Gastroesophageal sphincter (tissue), 4 donors: ENCODE results near the gene SNRNP200. TPM values are rescaled to one million over a fixed set of nuclear protein-coding genes. Genes with fewer than 3 reads are reported as not detected.

Source experiments
- ATAC-seq: fragments of 150-250 bp; one replicate; pipeline ENCODE4 v1.9.1; 2016; ENCODE audit warnings: mild to moderate bottlenecking, moderate library complexity
- H3K27ac ChIP-seq, 4 donors: fragments of 200-600 bp; sonication (generic) in 3 of 4; 1 replicate in 3 of 4; 2 replicates in 1 of 4; pipeline ENCODE4 v1.5.1; 2016 to 2019
- H3K27me3 ChIP-seq: fragments of 200-600 bp; sonication (generic); one replicate; pipeline ENCODE4 v1.5.1; 2019
- H3K36me3 ChIP-seq, 2 donors: fragments of 200-600 bp; sonication (generic); one replicate each; pipeline ENCODE4 v1.5.1; 2019; ENCODE audit warnings: control low read depth in 1 of 2
- H3K4me1 ChIP-seq, 3 donors: fragments of 200-600 bp; sonication (generic); 1 replicate in 2 of 3; 2 replicates in 1 of 3; pipeline ENCODE4 v1.5.1; 2016 to 2019; ENCODE audit warnings: control low read depth in 2 of 3
- H3K4me3 ChIP-seq, 2 donors: fragments of 200-600 bp; sonication (generic); one replicate each; pipeline ENCODE4 v1.5.1; 2019; ENCODE audit warnings: mild to moderate bottlenecking in 1 of 2, moderate library complexity in 1 of 2
- H3K9me3 ChIP-seq, 3 donors: fragments of 200-600 bp; sonication (generic); one replicate each; pipeline ENCODE4 v1.5.1; 2017 to 2019; ENCODE audit warnings: control low read depth in 2 of 3
- EP300 ChIP-seq: sonication (generic); formaldehyde crosslinking; IDR thresholded peaks from one replicate; pipeline ENCODE4 v1.6.1; 2017; ENCODE audit warnings: antibody characterized with exemption, mild to moderate bottlenecking
- POLR2A ChIP-seq, 2 donors: fragments of 450-650 bp; IDR thresholded peaks; one replicate each; pipeline ENCODE4 v1.6.1; 2017; ENCODE audit warnings: antibody characterized with exemption in 2 of 2, mild to moderate bottlenecking in 2 of 2, moderate library complexity in 1 of 2
- POLR2AphosphoS5 ChIP-seq: sonication (generic); formaldehyde crosslinking; IDR thresholded peaks from one replicate; pipeline ENCODE4 v1.6.1; 2017; ENCODE audit warnings: antibody characterized with exemption
- WGBS, 2 donors: methylation state at CpG; one replicate each; pipeline ENCODE4 v1.1.5; 2018; ENCODE audit warnings: low coverage in 1 of 2; 5-methylcytosine and 5-hydroxymethylcytosine counted together
- total RNA-seq, 4 donors: library from RNA; depleted of rRNA; stranded (reverse); fragments of >200 nt; gene quantifications; one replicate each; pipeline ENCODE4 v1.1.0, GENCODE V29; 2016
- TF ChIP-seq, protein P1 (sequence below), 4 experiments: fragments of 200-600 bp in 2 of 4; fragments of 450-650 bp in 2 of 4; sonication (generic) in 1 of 4; IDR thresholded peaks; one replicate each; pipeline ENCODE4 v1.5.1; 2017 to 2019; ENCODE audit warnings: antibody characterized with exemption in 4 of 4, mild to moderate bottlenecking in 2 of 4, moderate library complexity in 2 of 4

SNRNP200 gene
- total RNA-seq, 4 donors from 2014 or later = 63.4 to 108 (median 98.3) TPM

DNA sequence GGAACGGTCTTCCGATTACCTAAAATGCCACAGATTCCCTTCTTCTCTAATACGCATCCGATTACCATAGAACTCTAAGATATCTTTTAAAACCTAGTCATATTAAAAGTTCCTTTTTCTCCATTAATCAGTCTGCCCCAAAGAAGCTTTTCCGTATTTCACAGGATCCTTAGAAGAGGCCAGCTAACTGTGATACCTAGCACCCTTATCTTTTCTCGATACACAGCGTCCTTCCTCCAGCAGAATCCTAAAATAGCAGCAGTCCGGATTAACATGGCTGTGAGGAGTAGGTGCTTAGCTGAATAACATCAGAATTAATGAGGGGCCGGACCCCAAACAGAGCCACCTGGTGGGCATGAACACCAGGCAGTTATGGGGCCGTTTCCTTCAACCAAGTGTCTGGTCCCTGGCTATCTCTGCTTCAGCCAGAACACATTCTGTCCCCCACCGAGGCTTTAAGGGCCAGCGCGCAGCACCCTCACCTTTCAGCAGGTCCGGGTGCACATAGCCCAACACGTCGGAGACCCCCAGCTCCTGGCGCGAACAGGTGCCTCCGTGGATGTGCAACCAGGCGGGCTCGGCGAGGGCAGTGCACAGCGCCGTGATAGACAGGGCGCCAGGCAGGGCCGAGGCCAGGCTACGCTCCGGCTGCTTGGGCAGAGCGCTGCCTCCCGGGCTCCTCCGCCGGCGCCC lies 40.5 kb downstream of the SNRNP200 start:
- Histone ChIP-seq H3K27me3 (no peaks in the 10 kb centered on the region), H3K4me1 (peaks cover 8 to 70% (median 28%) of the 10 kb centered on the region in 3 donors), H3K9me3 (no peaks in the 10 kb centered on the region), H3K27ac (peak overlapping the region; percentile 90 to 97 (median 91)), H3K36me3 (peaks cover 0 to 49% of the 10 kb centered on the region in 2 donors), H3K4me3 (peak overlapping the region; percentile 89 to 94)
- TF ChIP-seq, protein P1, sequence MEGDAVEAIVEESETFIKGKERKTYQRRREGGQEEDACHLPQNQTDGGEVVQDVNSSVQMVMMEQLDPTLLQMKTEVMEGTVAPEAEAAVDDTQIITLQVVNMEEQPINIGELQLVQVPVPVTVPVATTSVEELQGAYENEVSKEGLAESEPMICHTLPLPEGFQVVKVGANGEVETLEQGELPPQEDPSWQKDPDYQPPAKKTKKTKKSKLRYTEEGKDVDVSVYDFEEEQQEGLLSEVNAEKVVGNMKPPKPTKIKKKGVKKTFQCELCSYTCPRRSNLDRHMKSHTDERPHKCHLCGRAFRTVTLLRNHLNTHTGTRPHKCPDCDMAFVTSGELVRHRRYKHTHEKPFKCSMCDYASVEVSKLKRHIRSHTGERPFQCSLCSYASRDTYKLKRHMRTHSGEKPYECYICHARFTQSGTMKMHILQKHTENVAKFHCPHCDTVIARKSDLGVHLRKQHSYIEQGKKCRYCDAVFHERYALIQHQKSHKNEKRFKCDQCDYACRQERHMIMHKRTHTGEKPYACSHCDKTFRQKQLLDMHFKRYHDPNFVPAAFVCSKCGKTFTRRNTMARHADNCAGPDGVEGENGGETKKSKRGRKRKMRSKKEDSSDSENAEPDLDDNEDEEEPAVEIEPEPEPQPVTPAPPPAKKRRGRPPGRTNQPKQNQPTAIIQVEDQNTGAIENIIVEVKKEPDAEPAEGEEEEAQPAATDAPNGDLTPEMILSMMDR (IDR thresholded peaks at IDR 0.05) = peak in 2 of 4 experiments; percentile 3 to 22
- TF ChIP-seq POLR2AphosphoS5 = no peak
- 38 to 46% methylated on average over 6 to 10 of the region's 33 CpGs for WGBS, 2 donors
- ATAC-seq = no peak

DNA sequence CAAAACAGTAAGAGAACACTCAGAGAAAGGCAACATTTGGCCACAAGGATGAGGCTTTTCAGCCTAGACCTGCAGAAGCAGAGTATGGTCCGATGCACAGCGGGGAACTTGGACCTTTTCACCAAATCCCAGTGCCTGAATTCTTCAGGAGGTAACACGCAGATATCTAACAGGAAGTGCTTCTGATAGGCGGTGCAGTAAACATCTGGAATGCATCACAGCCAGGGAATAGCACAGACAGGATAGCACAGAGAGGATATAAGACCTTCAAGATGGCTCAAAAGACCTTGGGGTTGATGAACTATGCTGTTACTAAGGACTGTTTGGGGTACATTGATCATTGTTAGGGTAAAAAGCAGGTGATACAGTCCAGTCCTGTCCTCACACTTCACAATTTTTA lies 41.3 kb downstream of the SNRNP200 start:
- no peak for TF ChIP-seq POLR2AphosphoS5
- no peak for TF ChIP-seq POLR2A (IDR thresholded peaks at IDR 0.05)
- TF ChIP-seq, protein P1 (IDR thresholded peaks at IDR 0.05) = no peak
- TF ChIP-seq EP300 = no peak
- Histone ChIP-seq H3K27me3 (no peaks in the 10 kb centered on the region), H3K27ac (peak overlapping the region in 3 of 4 donors; percentile 91 to 97 (median 91)), H3K4me1 (peaks cover 11 to 77% (median 35%) of the 10 kb centered on the region in 3 donors), H3K4me3 (peak overlapping the region in 1 of 2 donors; percentile 94), H3K9me3 (no peaks in the 10 kb centered on the region), H3K36me3 (peaks cover 0 to 46% of the 10 kb centered on the region in 2 donors)
- no peak for ATAC-seq
- WGBS, 2 donors = 57 to 63% methylated on average over 4 of the region's 4 CpGs

DNA sequence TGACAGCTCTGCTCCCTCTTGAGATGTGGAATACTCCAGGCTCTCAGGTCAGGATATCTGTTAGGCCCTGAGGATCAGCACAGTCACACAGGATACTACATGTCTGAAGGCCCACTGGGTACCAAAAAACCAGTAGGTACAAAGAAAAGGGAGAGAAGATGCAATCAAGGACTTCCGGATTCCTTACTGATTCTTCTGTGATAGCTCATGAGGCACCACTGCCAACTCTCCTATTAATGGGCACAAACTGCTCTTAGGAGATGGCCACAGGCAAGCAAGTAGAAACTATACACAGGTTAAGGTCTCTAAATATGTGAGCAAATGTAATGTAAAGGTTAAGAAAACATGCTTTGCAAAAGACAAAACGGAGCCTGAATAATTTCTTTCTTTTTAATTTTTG lies 43.0 kb downstream of the SNRNP200 start:
- peaks cover 0 to 35% of the 10 kb centered on the region in 2 donors for H3K36me3 ChIP-seq
- H3K27me3 ChIP-seq = no peaks in the 10 kb centered on the region
- H3K4me3 ChIP-seq = no peak overlapping the region
- WGBS, 2 donors = 69 to 81% methylated on average over 2 of the region's 2 CpGs
- no peaks in the 10 kb centered on the region for H3K9me3 ChIP-seq
- no peak overlapping the region for H3K27ac ChIP-seq
- peaks cover 11 to 89% (median 49%) of the 10 kb centered on the region in 3 donors for H3K4me1 ChIP-seq
- TF ChIP-seq POLR2AphosphoS5 (no peak), POLR2A (IDR thresholded peaks at IDR 0.05) (no peak), EP300 (no peak)
- TF ChIP-seq, protein P1 (IDR thresholded peaks at IDR 0.05) = no peak
- no peak for ATAC-seq

DNA sequence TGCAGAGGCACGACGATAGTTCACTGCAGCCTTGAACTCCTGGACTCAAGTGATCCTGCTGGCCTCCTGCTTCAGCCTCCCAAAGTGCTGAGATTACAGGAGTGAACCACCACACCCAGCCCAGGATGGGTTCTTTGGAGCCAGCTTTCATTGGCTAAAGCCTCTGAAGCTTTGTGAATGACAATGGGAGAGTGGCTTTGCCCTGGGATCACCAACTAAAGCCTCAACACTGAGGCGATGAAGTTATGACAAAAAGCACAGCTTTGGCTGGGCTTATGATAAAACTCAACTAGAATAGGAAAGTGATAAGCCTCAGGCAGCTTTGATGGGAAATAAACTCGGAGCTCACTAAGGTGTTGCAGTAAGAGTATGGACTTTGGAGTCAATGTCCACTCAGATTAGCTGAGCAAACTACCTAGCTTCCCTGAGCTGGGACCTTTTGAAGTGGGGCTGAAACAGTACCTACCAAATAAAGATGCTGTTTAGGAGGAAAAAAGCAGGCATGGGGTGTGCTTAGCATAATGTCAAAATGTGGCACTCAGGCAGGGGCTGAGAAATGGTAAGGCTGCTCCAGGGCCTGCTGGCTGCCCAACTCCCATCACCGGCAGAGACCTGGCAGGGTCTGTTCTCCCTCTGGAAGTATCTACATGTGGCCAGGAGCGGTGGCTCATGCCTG lies 43.9 kb downstream of the SNRNP200 start:
- ATAC-seq = no peak
- no peaks in the 10 kb centered on the region for H3K9me3 ChIP-seq
- peaks cover 0 to 39% of the 10 kb centered on the region in 2 donors for H3K36me3 ChIP-seq
- peak overlapping the region; percentile 27 to 85 (median 78) for H3K27ac ChIP-seq
- TF ChIP-seq POLR2AphosphoS5 = no peak
- TF ChIP-seq, protein P1 (IDR thresholded peaks at IDR 0.05) = no peak
- TF ChIP-seq POLR2A (IDR thresholded peaks at IDR 0.05) = no peak
- no peak for TF ChIP-seq EP300
- 74 to 81% methylated on average over 3 of the region's 6 CpGs for WGBS, 2 donors
- no peak overlapping the region for H3K4me3 ChIP-seq
- H3K4me1 ChIP-seq = peaks cover 11 to 89% (median 44%) of the 10 kb centered on the region in 3 donors
- H3K27me3 ChIP-seq = no peaks in the 10 kb centered on the region
